ENCODE measurements around the gene SLC45A2.
"Not testable (repeated sequence)": the region's sequence is repeated elsewhere in the genome, so short reads cannot be mapped to it uniquely, and the experiment has no call there.

SLC45A2 gene

GRCh38 chr5:33984671-33985124 lies at the start of gene SLC45A2:
Gene SLC45A2, minus strand, starts transcription at chr5:33984693. Its CDS starts 110 bp downstream, at chr5:33984583.
- DNase-seq, result no peak

- no peak for DNase-seq
These were observed 47.5 kb upstream of the SLC45A2 start for GRCh38 chr5:34031966-34032365.

- no peak for DNase-seq
These were observed 46.6 kb upstream of the SLC45A2 start for GRCh38 chr5:34031117-34031516.

GRCh38 chr5:34030585-34030984 lies 46.1 kb upstream of the SLC45A2 start:
- not testable (repeated sequence) for DNase-seq

- DNase-seq, result no peak
These were observed 45.6 kb upstream of the SLC45A2 start for GRCh38 chr5:34030048-34030447.

GRCh38 chr5:34028349-34028748 lies 43.9 kb upstream of the SLC45A2 start:
- DNase-seq, result no peak

- peak; percentile 63 to 78 for DNase-seq
These were observed 41.7 kb upstream of the SLC45A2 start for GRCh38 chr5:34026089-34026761.

GRCh38 chr5:34022121-34022705 lies 37.7 kb upstream of the SLC45A2 start:
- no peak for DNase-seq

- DNase-seq, result no peak
These were observed 36.8 kb upstream of the SLC45A2 start for GRCh38 chr5:34021334-34021733.

GRCh38 chr5:34020726-34021125 lies 36.2 kb upstream of the SLC45A2 start:
- DNase-seq, result no peak

- no peak for DNase-seq
These were observed 32.8 kb upstream of the SLC45A2 start for GRCh38 chr5:34017254-34017653.

GRCh38 chr5:34016750-34017149 lies 32.3 kb upstream of the SLC45A2 start:
- DNase-seq, result no peak

- DNase-seq, result no peak
These were observed 31.7 kb upstream of the SLC45A2 start for GRCh38 chr5:34016222-34016621.

- no peak for DNase-seq
These were observed 30.8 kb upstream of the SLC45A2 start for GRCh38 chr5:34015120-34015822.

- DNase-seq, result no peak
These were observed 30.1 kb upstream of the SLC45A2 start for GRCh38 chr5:34014626-34015025.

GRCh38 chr5:34013547-34013946 lies 29.1 kb upstream of the SLC45A2 start:
- no peak for DNase-seq

GRCh38 chr5:34012791-34013190 lies 28.3 kb upstream of the SLC45A2 start:
- DNase-seq, result no peak

- no peak for DNase-seq
These were observed 27.0 kb upstream of the SLC45A2 start for GRCh38 chr5:34011536-34011935.

GRCh38 chr5:34010146-34010545 lies 25.7 kb upstream of the SLC45A2 start:
- DNase-seq, result not testable (repeated sequence)

GRCh38 chr5:34009610-34010009 lies 25.1 kb upstream of the SLC45A2 start:
- DNase-seq, result no peak

GRCh38 chr5:34008802-34009201 lies 24.3 kb upstream of the SLC45A2 start:
- DNase-seq, result no peak

- DNase-seq, result peak; percentile 97 to 98
These were observed 23.4 kb upstream of the SLC45A2 start, which contains the start of gene AMACR for GRCh38 chr5:34007621-34008600. Gene AMACR, minus strand, starts transcription at chr5:34008050. Its CDS starts 31 bp downstream, at chr5:34008019.

- peak in 1 of 2 experiments; percentile 38 for DNase-seq
These were observed 22.7 kb upstream of the SLC45A2 start for GRCh38 chr5:34007201-34007620.

Data from NCI-H2081 (cell line).